ENCODE results near the gene NECAB2.

GRCh38 chr16:83964684-83965443 is 3.2 kb upstream of the NECAB2 start:
- no peak for TF ChIP-seq CTCF (IDR thresholded peaks at IDR 0.05; ENCODE audit: low read depth, low read length, poor library complexity, severe bottlenecking)
- TF ChIP-seq EZH2phosphoT487 (IDR thresholded peaks at IDR 0.05; ENCODE audit: borderline replicate concordance, low read length) = no peak

Data from DOHH2 (cell line).